OCI-LY1 (cell line): ENCODE measurements around the gene DOCK3.

Experiments used
- H2AFZ ChIP-seq: fragments of 200-600 bp; sonication (generic), shearing (Covaris generic); 2 replicates; pipeline ENCODE4 v1.6.0; 2014; ENCODE audit warnings: antibody characterized with exemption, mild to moderate bottlenecking, low read length
- H3F3A ChIP-seq: fragments of 200-600 bp; sonication (generic), shearing (Covaris generic); 2 replicates; pipeline ENCODE4 v1.6.0; 2014; ENCODE audit warnings: mild to moderate bottlenecking, antibody characterized with exemption, low read length, moderate library complexity; ENCODE audit not compliant: insufficient read depth
- H3K27ac ChIP-seq: fragments of 200-600 bp; sonication (generic); 2 replicates; pipeline ENCODE4 v1.5.1; 2014; ENCODE audit warnings: low read length, mixed run types, mild to moderate bottlenecking, low read depth; ENCODE audit not compliant: poor library complexity, severe bottlenecking
- H3K27me3 ChIP-seq: fragments of 200-600 bp; sonication (generic); 2 replicates; pipeline ENCODE4 v1.6.0; 2014; ENCODE audit warnings: antibody characterized with exemption, mild to moderate bottlenecking, low read length, moderate library complexity; ENCODE audit not compliant: insufficient read depth
- H3K36me3 ChIP-seq: fragments of 200-600 bp; sonication (generic); 2 replicates; pipeline ENCODE4 v1.6.1; 2014; ENCODE audit warnings: mild to moderate bottlenecking, antibody characterized with exemption, low read length, moderate library complexity, mixed read lengths; ENCODE audit not compliant: insufficient read depth
- H3K4me1 ChIP-seq: fragments of 200-600 bp; sonication (generic); 2 replicates; pipeline ENCODE4 v1.5.1; 2014; ENCODE audit warnings: mild to moderate bottlenecking, low read length, moderate library complexity; ENCODE audit not compliant: insufficient read depth, severe bottlenecking
- H3K4me2 ChIP-seq: fragments of 200-600 bp; sonication (generic), shearing (Covaris generic); 2 replicates; pipeline ENCODE4 v1.6.1; 2014; ENCODE audit warnings: low read length
- H3K4me3 ChIP-seq: fragments of 200-600 bp; sonication (generic); 2 replicates; pipeline ENCODE4 v1.5.1; 2014; ENCODE audit warnings: low read length, low read depth, mild to moderate bottlenecking, mixed read lengths; ENCODE audit not compliant: poor library complexity, severe bottlenecking
- H3K79me2 ChIP-seq: fragments of 200-600 bp; shearing (Covaris generic); 2 replicates; pipeline ENCODE4 v1.6.1; 2016; ENCODE audit warnings: mixed run types, low read length, mixed read lengths; ENCODE audit not compliant: insufficient read depth
- H3K9ac ChIP-seq: fragments of 200-600 bp; sonication (generic), shearing (Covaris generic); 2 replicates; pipeline ENCODE4 v1.6.1; 2014; ENCODE audit warnings: mild to moderate bottlenecking, low read length, mixed read lengths
- H3K9me2 ChIP-seq: fragments of 200-600 bp; sonication (generic), shearing (Covaris generic); 2 replicates; pipeline ENCODE4 v1.6.1; 2014; ENCODE audit warnings: low read depth, mild to moderate bottlenecking, low read length, mixed read lengths
- H3K9me3 ChIP-seq: fragments of 200-600 bp; shearing (Covaris generic); 2 replicates; pipeline ENCODE4 v1.6.1; 2014; ENCODE audit warnings: low read length, mixed read lengths
- H4K20me1 ChIP-seq: fragments of 200-600 bp; sonication (generic), shearing (Covaris generic); 2 replicates; pipeline ENCODE4 v1.6.0; 2016; ENCODE audit warnings: mild to moderate bottlenecking, low read length; ENCODE audit not compliant: insufficient read depth
- CTCF ChIP-seq: fragments of 200-600 bp; sonication (generic), shearing (Covaris generic); IDR thresholded peaks from 2 replicates; pipeline ENCODE4 v1.5.1; 2017; ENCODE audit warnings: mild to moderate bottlenecking, antibody characterized with exemption, low read length, moderate library complexity, mixed read lengths
- EZH2 ChIP-seq: fragments of 200-600 bp; sonication (generic), shearing (Covaris generic); IDR thresholded peaks from 2 replicates; pipeline ENCODE4 v1.8.0; 2017; ENCODE audit warnings: borderline replicate concordance, mixed run types, mild to moderate bottlenecking, antibody characterized with exemption, low read length, moderate library complexity, mixed read lengths

DOCK3 gene

GRCh38 chr3:50637945-50638344 is 36.8 kb upstream of the DOCK3 start:
- no peak overlapping the region for H3K4me2 ChIP-seq

GRCh38 chr3:50639055-50639494 is 35.7 kb upstream of the DOCK3 start:
- Histone ChIP-seq H2AFZ (no peak overlapping the region), H3K27ac (no peak overlapping the region), H3K4me3 (no peak overlapping the region), H3K79me2 (no peaks in the 10 kb centered on the region), H3K4me1 (no peaks in the 10 kb centered on the region), H4K20me1 (no peaks in the 10 kb centered on the region), H3K4me2 (no peak overlapping the region), H3K9me3 (no peaks in the 10 kb centered on the region), H3K36me3 (no peaks in the 10 kb centered on the region), H3K9ac (no peak overlapping the region), H3K9me2 (no peaks in the 10 kb centered on the region), H3K27me3 (no peaks in the 10 kb centered on the region), H3F3A (no peaks in the 10 kb centered on the region)
- TF ChIP-seq EZH2 = no peak
- no peak for TF ChIP-seq CTCF

More at GRCh38 chr3:50637945-50638344, 36.8 kb upstream of the DOCK3 start:
- Histone ChIP-seq H2AFZ (no peak overlapping the region), H3K27me3 (no peaks in the 10 kb centered on the region), H4K20me1 (no peaks in the 10 kb centered on the region), H3K36me3 (no peaks in the 10 kb centered on the region), H3K79me2 (no peaks in the 10 kb centered on the region), H3K9me3 (no peaks in the 10 kb centered on the region), H3F3A (no peaks in the 10 kb centered on the region), H3K4me1 (no peaks in the 10 kb centered on the region), H3K9me2 (no peaks in the 10 kb centered on the region), H3K27ac (no peak overlapping the region), H3K9ac (no peak overlapping the region), H3K4me3 (no peak overlapping the region)
- TF ChIP-seq CTCF = no peak

- Histone ChIP-seq H3K27me3 (no peaks in the 10 kb centered on the region), H3K79me2 (no peaks in the 10 kb centered on the region), H3K36me3 (no peaks in the 10 kb centered on the region), H3K4me3 (no peak overlapping the region), H3K4me1 (no peaks in the 10 kb centered on the region), H3F3A (no peaks in the 10 kb centered on the region), H3K4me2 (no peak overlapping the region), H3K9me3 (no peaks in the 10 kb centered on the region), H3K9ac (no peak overlapping the region), H3K9me2 (no peaks in the 10 kb centered on the region), H2AFZ (no peak overlapping the region), H3K27ac (no peak overlapping the region), H4K20me1 (no peaks in the 10 kb centered on the region)
- no peak for TF ChIP-seq EZH2
- TF ChIP-seq CTCF = no peak
These were observed 32.3 kb upstream of the DOCK3 start for GRCh38 chr3:50642382-50642781.
